HG02623 (cell line): ENCODE measurements around the gene CDX1.
"Not testable (repeated sequence)": the region's sequence is repeated elsewhere in the genome, so short reads cannot be mapped to it uniquely, and the experiment has no call there.

Experiments
- ATAC-seq: cut with Tn5 transposase; IDR thresholded peaks from one replicate; pipeline ENCODE4 v1.9.1; 2021; ENCODE audit warnings: moderate library complexity; ENCODE audit not compliant: unreplicated experiment

The CDX1 gene

GRCh38 chr5:150224483-150225027 is 58.0 kb downstream of the CDX1 start:
- ATAC-seq = no peak

- no peak for ATAC-seq
Measured at GRCh38 chr5:150227036-150227435, 60.5 kb downstream of the CDX1 start.

GRCh38 chr5:150227606-150228273 is 61.2 kb downstream of the CDX1 start:
- no peak for ATAC-seq

GRCh38 chr5:150229571-150229970 is 63.0 kb downstream of the CDX1 start:
- ATAC-seq = no peak

- no peak for ATAC-seq
Measured at GRCh38 chr5:150230842-150231241, 64.3 kb downstream of the CDX1 start.

GRCh38 chr5:150233706-150234105 is 67.1 kb downstream of the CDX1 start:
- ATAC-seq = not testable (repeated sequence)
